Measurements from ENCODE around the gene ARHGDIG.

ARHGDIG gene

GRCh38 chr16:269061-269796 is 11.2 kb upstream of the ARHGDIG start:
- H3K36me3 Mint-ChIP-seq (ENCODE audit: low read depth): no peaks in the 10 kb centered on the region
- no peak overlapping the region for H3K27ac Mint-ChIP-seq
- no peaks in the 10 kb centered on the region for H3K4me1 Mint-ChIP-seq (ENCODE audit: low read depth)
- no peak overlapping the region for H3K4me3 Mint-ChIP-seq
- H3K27me3 Mint-ChIP-seq: no peaks in the 10 kb centered on the region
- no peaks in the 10 kb centered on the region for H3K9me3 Mint-ChIP-seq

- no peak overlapping the region for H3K27ac Mint-ChIP-seq
- no peak overlapping the region for H3K4me3 Mint-ChIP-seq
- H3K36me3 Mint-ChIP-seq (ENCODE audit: low read depth): no peaks in the 10 kb centered on the region
- no peaks in the 10 kb centered on the region for H3K9me3 Mint-ChIP-seq
- no peaks in the 10 kb centered on the region for H3K27me3 Mint-ChIP-seq
- H3K4me1 Mint-ChIP-seq (ENCODE audit: low read depth): no peaks in the 10 kb centered on the region
Measured at GRCh38 chr16:270381-271255, 9.8 kb upstream of the ARHGDIG start.

- H3K36me3 Mint-ChIP-seq (ENCODE audit: low read depth): no peaks in the 10 kb centered on the region
- H3K4me1 Mint-ChIP-seq (ENCODE audit: low read depth): no peaks in the 10 kb centered on the region
- no peaks in the 10 kb centered on the region for H3K9me3 Mint-ChIP-seq
- H3K27me3 Mint-ChIP-seq: peaks cover 14% of the 10 kb centered on the region
- no peak overlapping the region for H3K4me3 Mint-ChIP-seq
- H3K27ac Mint-ChIP-seq: no peak overlapping the region
Measured at GRCh38 chr16:272633-273546, 7.5 kb upstream of the ARHGDIG start.

GRCh38 chr16:273547-274421 is 6.6 kb upstream of the ARHGDIG start:
- Mint-ChIP-seq H3K9me3 (no peaks in the 10 kb centered on the region), H3K27me3 (peaks cover 14% of the 10 kb centered on the region), H3K27ac (no peak overlapping the region), H3K4me3 (no peak overlapping the region), H3K4me1 (ENCODE audit: low read depth) (peaks cover 1% of the 10 kb centered on the region), H3K36me3 (ENCODE audit: low read depth) (no peaks in the 10 kb centered on the region)

- peaks cover 17% of the 10 kb centered on the region for H3K27me3 Mint-ChIP-seq
- H3K4me1 Mint-ChIP-seq (ENCODE audit: low read depth): peaks cover 7% of the 10 kb centered on the region
- H3K9me3 Mint-ChIP-seq: no peaks in the 10 kb centered on the region
- no peak overlapping the region for H3K4me3 Mint-ChIP-seq
- no peak overlapping the region for H3K27ac Mint-ChIP-seq
- H3K36me3 Mint-ChIP-seq (ENCODE audit: low read depth): no peaks in the 10 kb centered on the region
Measured at GRCh38 chr16:275041-275641, 5.2 kb upstream of the ARHGDIG start.

GRCh38 chr16:275786-276232 is 4.6 kb upstream of the ARHGDIG start, which contains the start of gene RGS11:
RGS11 (minus strand) TSS chr16:275944; CDS start chr16:275911, 33 bp downstream.
- Mint-ChIP-seq H3K27ac (no peak within 1 kb of the TSS), H3K9me3 (no peaks in the 10 kb centered on the region)

GRCh38 chr16:276426-277077 is 3.8 kb upstream of the ARHGDIG start:
- Mint-ChIP-seq H3K4me3 (peak overlapping the region; percentile 4), H3K9me3 (no peaks in the 10 kb centered on the region), H3K36me3 (ENCODE audit: low read depth) (no peaks in the 10 kb centered on the region), H3K27ac (no peak overlapping the region), H3K4me1 (ENCODE audit: low read depth) (peaks cover 7% of the 10 kb centered on the region), H3K27me3 (peaks cover 17% of the 10 kb centered on the region)

More at GRCh38 chr16:275786-276232, 4.6 kb upstream of the ARHGDIG start, which contains the start of gene RGS11:
- peaks cover 17% of the 10 kb centered on the region for H3K27me3 Mint-ChIP-seq
- H3K4me3 Mint-ChIP-seq: no peak within 1 kb of the TSS
- H3K4me1 Mint-ChIP-seq (ENCODE audit: low read depth): peaks cover 7% of the 10 kb centered on the region
- H3K36me3 Mint-ChIP-seq (ENCODE audit: low read depth): no peaks in the 10 kb centered on the region

- Mint-ChIP-seq H3K4me1 (ENCODE audit: low read depth) (peaks cover 7% of the 10 kb centered on the region), H3K36me3 (ENCODE audit: low read depth) (no peaks in the 10 kb centered on the region), H3K27ac (no peak overlapping the region), H3K4me3 (no peak overlapping the region), H3K9me3 (no peaks in the 10 kb centered on the region), H3K27me3 (peaks cover 17% of the 10 kb centered on the region)
Measured at GRCh38 chr16:278863-279366, 1.5 kb upstream of the ARHGDIG start.

GRCh38 chr16:279531-279930 is 860 bp upstream of the ARHGDIG start:
- H3K9me3 Mint-ChIP-seq: no peaks in the 10 kb centered on the region
- H3K4me1 Mint-ChIP-seq (ENCODE audit: low read depth): peaks cover 7% of the 10 kb centered on the region
- H3K36me3 Mint-ChIP-seq (ENCODE audit: low read depth): no peaks in the 10 kb centered on the region
- peaks cover 17% of the 10 kb centered on the region for H3K27me3 Mint-ChIP-seq
- no peak overlapping the region for H3K27ac Mint-ChIP-seq
- no peak overlapping the region for H3K4me3 Mint-ChIP-seq

- Mint-ChIP-seq H3K4me1 (ENCODE audit: low read depth) (peaks cover 7% of the 10 kb centered on the region), H3K36me3 (ENCODE audit: low read depth) (no peaks in the 10 kb centered on the region), H3K27ac (no peak overlapping the region), H3K4me3 (no peak overlapping the region), H3K9me3 (no peaks in the 10 kb centered on the region), H3K27me3 (peaks cover 17% of the 10 kb centered on the region)
Measured at GRCh38 chr16:280005-280460, 358 bp upstream of the ARHGDIG start.

- no peak overlapping the region for H3K27ac Mint-ChIP-seq
- no peaks in the 10 kb centered on the region for H3K9me3 Mint-ChIP-seq
- peaks cover 7% of the 10 kb centered on the region for H3K4me1 Mint-ChIP-seq (ENCODE audit: low read depth)
- no peaks in the 10 kb centered on the region for H3K36me3 Mint-ChIP-seq (ENCODE audit: low read depth)
- H3K27me3 Mint-ChIP-seq: peaks cover 16% of the 10 kb centered on the region
- no peak overlapping the region for H3K4me3 Mint-ChIP-seq
Measured at GRCh38 chr16:280991-281659, 734 bp downstream of the ARHGDIG start.

- Mint-ChIP-seq H3K9me3 (no peaks in the 10 kb centered on the region), H3K4me1 (ENCODE audit: low read depth) (peaks cover 7% of the 10 kb centered on the region), H3K36me3 (ENCODE audit: low read depth) (peaks cover 4% of the 10 kb centered on the region), H3K27me3 (peaks cover 10% of the 10 kb centered on the region), H3K4me3 (no peak overlapping the region), H3K27ac (no peak overlapping the region)
Measured at GRCh38 chr16:281660-282255, 1.4 kb downstream of the ARHGDIG start.
